HepG2 (cell line): ENCODE results near the gene HES7. TPM values are rescaled to one million over a fixed set of nuclear protein-coding genes. Genes with fewer than 3 reads are reported as not detected.
A peak's percentile ranks its signal among the peaks of the same experiment; 100 is the strongest.

Experiments used
- ATAC-seq: fragments of 200-7000 bp; cut with Tn5 transposase; 3 replicates; pipeline ENCODE4 v1.9.1; 2020; ENCODE audit warnings: mild to moderate bottlenecking, moderate library complexity
- BruUV-seq: library from RNA; stranded (reverse); fragments of 400-500 nt; replicated peaks from 2 replicates; lab custom pipeline; 2021; lab: Mats Ljungman, UMichigan
- CTCF ChIA-PET: fragments of 300-600 bp; formaldehyde crosslinking; extraction: SDS; loops from one replicate; lab custom pipeline; 2021; ENCODE audit warnings: low total read pairs, inconsistent platforms, low intra/inter-chr PET ratio; lab: Yijun Ruan, JAX
- POLR2A ChIA-PET: fragments of 350-600 bp; sonication (Branson Sonifier 250); formaldehyde crosslinking; loops from one replicate; lab custom pipeline; 2020; ENCODE audit warnings: antibody characterized with exemption, inconsistent platforms; lab: Yijun Ruan, JAX
- DNase-seq: peaks from one replicate; pipeline ENCODE4 v3.0.0-alpha.2; 2015; ENCODE audit warnings: low spot score
- FAIRE-seq: peaks from 3 replicates; lab custom pipeline; 2011; peaks lifted over from hg19 to GRCh38; lab: Jason Lieb, UNC
- H2AFZ ChIP-seq: one replicate; pipeline ENCODE4 v1.6.1; 2011; ENCODE audit warnings: low read length, inconsistent platforms
- H3K27ac ChIP-seq: fragments of 300-600 bp; 3 replicates; pipeline ENCODE4 v1.8.0; 2011; ENCODE audit warnings: mixed run types, mild to moderate bottlenecking, mixed read lengths, low read length, inconsistent platforms; ENCODE audit not compliant: insufficient read depth; ENCODE audit errors: extremely low read length
- H3K27me3 ChIP-seq, 2 experiments: fragments of 200-600 bp in 1 of 2; 2 replicates in 1 of 2; 3 replicates in 1 of 2; pipeline versions ENCODE4 v1.6.0 to v1.8.0; 2011; ENCODE audit warnings: low read length in 2 of 2, mild to moderate bottlenecking in 2 of 2, moderate library complexity in 2 of 2, inconsistent platforms in 1 of 2; ENCODE audit not compliant: insufficient read depth in 2 of 2, control insufficient read depth in 1 of 2
- H3K36me3 ChIP-seq, 2 experiments: fragments of 200-600 bp in 1 of 2; replicated peaks in 1 of 2; 2 replicates in 1 of 2; 3 replicates in 1 of 2; pipeline versions ENCODE4 v1.5.1 to v1.8.0; 2011; ENCODE audit warnings: low read length in 2 of 2, inconsistent platforms in 1 of 2; ENCODE audit not compliant: insufficient read depth in 2 of 2, control insufficient read depth in 1 of 2
- H3K4me1 ChIP-seq: 2 replicates; pipeline ENCODE4 v1.5.1; 2012; ENCODE audit warnings: low read length, inconsistent platforms; ENCODE audit not compliant: insufficient read depth
- H3K4me2 ChIP-seq: 2 replicates; pipeline ENCODE4 v1.6.0; 2011; ENCODE audit warnings: low read depth, low read length, inconsistent platforms
- H3K4me3 ChIP-seq, 3 experiments: fragments of 200-600 bp in 1 of 3; sonication (generic), shearing (Covaris generic) in 1 of 3; replicated peaks in 1 of 3; 2 replicates each; pipeline ENCODE4 v1.5.1; 2011 to 2016; ENCODE audit warnings: low read length in 3 of 3, inconsistent platforms in 2 of 3, low read depth in 2 of 3, mild to moderate bottlenecking in 2 of 3, control low read depth in 1 of 3, mixed read lengths in 1 of 3; ENCODE audit not compliant: insufficient read depth in 1 of 3
- H3K79me2 ChIP-seq: one replicate; pipeline ENCODE4 v1.6.1; 2011; ENCODE audit warnings: low read length, inconsistent platforms; ENCODE audit not compliant: insufficient read depth
- H3K9ac ChIP-seq: 2 replicates; pipeline ENCODE4 v1.6.0; 2011; ENCODE audit warnings: mild to moderate bottlenecking, low read depth, low read length, inconsistent platforms; ENCODE audit not compliant: insufficient read depth
- H3K9me3 ChIP-seq: 2 replicates; pipeline ENCODE4 v1.5.1; 2012; ENCODE audit warnings: mild to moderate bottlenecking, low read length
- H4K20me1 ChIP-seq: 2 replicates; pipeline ENCODE4 v1.6.0; 2011; ENCODE audit warnings: inconsistent platforms, mild to moderate bottlenecking, low read length, moderate library complexity; ENCODE audit not compliant: insufficient read depth
- ARNT ChIP-seq: fragments of 450-650 bp; IDR thresholded peaks from 2 replicates; pipeline ENCODE4 v1.6.1; 2017
- HES4 ChIP-seq: sonication (generic); formaldehyde crosslinking; IDR thresholded peaks from 2 replicates; pipeline ENCODE4 v1.9.0; 2021; ENCODE audit warnings: mild to moderate bottlenecking, missing genetic modification reagents, borderline replicate concordance
- MLLT10 ChIP-seq: sonication (generic); formaldehyde crosslinking; IDR thresholded peaks from 2 replicates; pipeline ENCODE4 v1.4.0; 2020; ENCODE audit warnings: missing genetic modification reagents
- ZNF326 ChIP-seq: sonication (generic); formaldehyde crosslinking; IDR thresholded peaks from 2 replicates; pipeline ENCODE4 v1.4.0; 2020; ENCODE audit warnings: missing genetic modification reagents, borderline replicate concordance
- ZNF75D ChIP-seq: sonication (generic); formaldehyde crosslinking; IDR thresholded peaks from 2 replicates; pipeline ENCODE4 v1.8.1; 2023; ENCODE audit warnings: missing genetic modification reagents, mild to moderate bottlenecking, borderline replicate concordance
- ZSCAN12 ChIP-seq: sonication (generic); formaldehyde crosslinking; IDR thresholded peaks from 2 replicates; pipeline ENCODE4 v1.9.0; 2021; ENCODE audit warnings: mild to moderate bottlenecking, missing genetic modification reagents
- WGBS: methylation state at CpG from one replicate; pipeline ENCODE4 v1.1.6; 2017; ENCODE audit warnings: low lambda C conversion rate; 5-methylcytosine and 5-hydroxymethylcytosine counted together
- in situ Hi-C: cut with HindIII; loops from 2 replicates; pipeline ENCODE4 v1.10.0; 2017; ENCODE audit warnings: low pct_unique_long_range_greater_than_20kb; ENCODE audit not compliant: extremely low pct_ligation_motif_present
- intact Hi-C: fragments of 100-400 bp; cut with micrococcal nuclease; formaldehyde crosslinking; loops from one replicate; pipeline ENCODE4 v1.10.0; 2022; ENCODE audit not compliant: unreplicated experiment
- polyA plus RNA-seq, 8 experiments: library from polyadenylated mRNA; depleted of rRNA in 3 of 8; stranded (reverse) in 7 of 8; unstranded in 1 of 8; fragments of >200 nt; fragmentation: Illumina TruSeq in 4 of 8; extraction: Trizol in 4 of 8; gene quantifications; 2 replicates each; pipeline versions ENCODE4 v1.2.1 to v1.2.3, GENCODE V29; 2011 to 2016; ENCODE audit warnings: low read depth in 4 of 8, missing spikeins in 1 of 8, mixed read lengths in 1 of 8; ENCODE audit not compliant: insufficient read depth in 1 of 8
- total RNA-seq, 5 experiments: library from RNA; depleted of rRNA; stranded (reverse); fragments of >200 nt; fragmentation: Illumina TruSeq; extraction: Trizol; gene quantifications; 2 replicates each; pipeline ENCODE4 v1.2.3, GENCODE V29; 2016; ENCODE audit warnings: low read depth in 1 of 5
- TF ChIP-seq, protein P1 (sequence below): sonication (generic); formaldehyde crosslinking; conservative IDR thresholded peaks from 2 replicates; pipeline ENCODE4 v1.5.0; 2020; ENCODE audit warnings: missing genetic modification reagents
- TF ChIP-seq, protein P2 (sequence below): sonication (generic); formaldehyde crosslinking; IDR thresholded peaks from 2 replicates; pipeline ENCODE4 v1.9.0; 2021; ENCODE audit warnings: missing genetic modification reagents, borderline replicate concordance
- TF ChIP-seq, protein P3 (sequence below): sonication (generic); formaldehyde crosslinking; IDR thresholded peaks from 2 replicates; pipeline ENCODE4 v1.5.0; 2020; ENCODE audit warnings: missing genetic modification reagents
- TF ChIP-seq, protein P4 (sequence below): sonication (generic); formaldehyde crosslinking; IDR thresholded peaks from one replicate; pipeline ENCODE4 v1.5.1; 2020; ENCODE audit warnings: mild to moderate bottlenecking, missing genetic modification reagents; ENCODE audit errors: not compliant biosample characterization
- TF ChIP-seq, protein P5 (sequence below): sonication (generic); formaldehyde crosslinking; IDR thresholded peaks from 2 replicates; pipeline ENCODE4 v1.4.0; 2020; ENCODE audit warnings: mild to moderate bottlenecking, missing genetic modification reagents

HES7 gene
- total and polyA plus RNA-seq, 2 of the 13 experiments (the other 11 are each of a cell fraction or from before 2014, with no cell fraction given): not detected

DNA sequence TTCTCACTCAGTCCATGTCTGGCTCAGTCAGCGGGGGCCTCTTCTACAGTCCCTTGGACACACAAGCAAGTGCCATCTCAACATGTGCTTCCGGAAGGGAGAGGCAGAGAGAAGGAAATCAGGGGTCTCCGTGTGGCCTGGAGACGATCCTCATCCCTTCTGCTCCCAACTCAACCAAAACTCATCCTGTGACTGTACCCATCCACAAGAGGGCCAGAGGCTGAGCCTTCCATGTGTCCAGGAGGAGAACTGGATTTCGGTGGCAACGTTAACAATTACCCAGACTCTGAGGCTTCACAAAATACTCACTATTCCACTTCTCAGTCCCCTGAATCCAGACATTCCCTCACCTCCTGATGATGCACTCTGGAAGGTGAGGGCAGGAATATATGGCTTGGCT lies 28.5 kb downstream of the HES7 start:
- WGBS: 0% methylated on average over 4 of the region's 6 CpGs
- in situ Hi-C loops: no loop called here
- no peaks in the 10 kb centered on the region for H3K9me3 ChIP-seq
- no peaks in the 10 kb centered on the region; the same call in 1 of the 2 replicates for H3K4me1 ChIP-seq
- ATAC-seq (peak; percentile 44; the same call in 2 of the 3 replicates), DNase-seq (no peak), FAIRE-seq (no peak)
- no TSS peak for BruUV-seq
- no peak overlapping the region for H3K4me3 ChIP-seq
- peaks cover 5 to 44% of the 10 kb centered on the region in 2 experiments; a peak in 4 of 5 replicates for H3K27me3 ChIP-seq
- H3K9ac ChIP-seq: no peak overlapping the region
- ChIA-PET CTCF (no interaction called here), POLR2A (no interaction called here)
- no peaks in the 10 kb centered on the region for H4K20me1 ChIP-seq
- H2AFZ ChIP-seq: no peak overlapping the region
- intact Hi-C loops: loop anchor here (2.0 kb wide), 1 partner anchor 23 kb away; the partner anchor contains the start of gene ALOXE3
- no peak overlapping the region for H3K27ac ChIP-seq
- no peaks in the 10 kb centered on the region for H3K36me3 ChIP-seq
- no peaks in the 10 kb centered on the region for H3K79me2 ChIP-seq
- H3K4me2 ChIP-seq: no peak overlapping the region
- TF ChIP-seq, protein P1, sequence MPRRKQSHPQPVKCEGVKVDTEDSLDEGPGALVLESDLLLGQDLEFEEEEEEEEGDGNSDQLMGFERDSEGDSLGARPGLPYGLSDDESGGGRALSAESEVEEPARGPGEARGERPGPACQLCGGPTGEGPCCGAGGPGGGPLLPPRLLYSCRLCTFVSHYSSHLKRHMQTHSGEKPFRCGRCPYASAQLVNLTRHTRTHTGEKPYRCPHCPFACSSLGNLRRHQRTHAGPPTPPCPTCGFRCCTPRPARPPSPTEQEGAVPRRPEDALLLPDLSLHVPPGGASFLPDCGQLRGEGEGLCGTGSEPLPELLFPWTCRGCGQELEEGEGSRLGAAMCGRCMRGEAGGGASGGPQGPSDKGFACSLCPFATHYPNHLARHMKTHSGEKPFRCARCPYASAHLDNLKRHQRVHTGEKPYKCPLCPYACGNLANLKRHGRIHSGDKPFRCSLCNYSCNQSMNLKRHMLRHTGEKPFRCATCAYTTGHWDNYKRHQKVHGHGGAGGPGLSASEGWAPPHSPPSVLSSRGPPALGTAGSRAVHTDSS (CRISPR knock-in tag): no peak
- TF ChIP-seq ZNF326 (CRISPR knock-in tag): no peak
- TF ChIP-seq HES4 (CRISPR knock-in tag): no peak
- TF ChIP-seq, protein P2, sequence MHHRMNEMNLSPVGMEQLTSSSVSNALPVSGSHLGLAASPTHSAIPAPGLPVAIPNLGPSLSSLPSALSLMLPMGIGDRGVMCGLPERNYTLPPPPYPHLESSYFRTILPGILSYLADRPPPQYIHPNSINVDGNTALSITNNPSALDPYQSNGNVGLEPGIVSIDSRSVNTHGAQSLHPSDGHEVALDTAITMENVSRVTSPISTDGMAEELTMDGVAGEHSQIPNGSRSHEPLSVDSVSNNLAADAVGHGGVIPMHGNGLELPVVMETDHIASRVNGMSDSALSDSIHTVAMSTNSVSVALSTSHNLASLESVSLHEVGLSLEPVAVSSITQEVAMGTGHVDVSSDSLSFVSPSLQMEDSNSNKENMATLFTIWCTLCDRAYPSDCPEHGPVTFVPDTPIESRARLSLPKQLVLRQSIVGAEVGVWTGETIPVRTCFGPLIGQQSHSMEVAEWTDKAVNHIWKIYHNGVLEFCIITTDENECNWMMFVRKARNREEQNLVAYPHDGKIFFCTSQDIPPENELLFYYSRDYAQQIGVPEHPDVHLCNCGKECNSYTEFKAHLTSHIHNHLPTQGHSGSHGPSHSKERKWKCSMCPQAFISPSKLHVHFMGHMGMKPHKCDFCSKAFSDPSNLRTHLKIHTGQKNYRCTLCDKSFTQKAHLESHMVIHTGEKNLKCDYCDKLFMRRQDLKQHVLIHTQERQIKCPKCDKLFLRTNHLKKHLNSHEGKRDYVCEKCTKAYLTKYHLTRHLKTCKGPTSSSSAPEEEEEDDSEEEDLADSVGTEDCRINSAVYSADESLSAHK (CRISPR knock-in tag): no peak
- TF ChIP-seq MLLT10 (CRISPR knock-in tag): no peak
- TF ChIP-seq ARNT: no peak
- TF ChIP-seq, protein P3, sequence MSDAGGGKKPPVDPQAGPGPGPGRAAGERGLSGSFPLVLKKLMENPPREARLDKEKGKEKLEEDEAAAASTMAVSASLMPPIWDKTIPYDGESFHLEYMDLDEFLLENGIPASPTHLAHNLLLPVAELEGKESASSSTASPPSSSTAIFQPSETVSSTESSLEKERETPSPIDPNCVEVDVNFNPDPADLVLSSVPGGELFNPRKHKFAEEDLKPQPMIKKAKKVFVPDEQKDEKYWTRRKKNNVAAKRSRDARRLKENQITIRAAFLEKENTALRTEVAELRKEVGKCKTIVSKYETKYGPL: no peak
- TF ChIP-seq ZNF75D (CRISPR knock-in tag): no peak
- TF ChIP-seq, protein P4, sequence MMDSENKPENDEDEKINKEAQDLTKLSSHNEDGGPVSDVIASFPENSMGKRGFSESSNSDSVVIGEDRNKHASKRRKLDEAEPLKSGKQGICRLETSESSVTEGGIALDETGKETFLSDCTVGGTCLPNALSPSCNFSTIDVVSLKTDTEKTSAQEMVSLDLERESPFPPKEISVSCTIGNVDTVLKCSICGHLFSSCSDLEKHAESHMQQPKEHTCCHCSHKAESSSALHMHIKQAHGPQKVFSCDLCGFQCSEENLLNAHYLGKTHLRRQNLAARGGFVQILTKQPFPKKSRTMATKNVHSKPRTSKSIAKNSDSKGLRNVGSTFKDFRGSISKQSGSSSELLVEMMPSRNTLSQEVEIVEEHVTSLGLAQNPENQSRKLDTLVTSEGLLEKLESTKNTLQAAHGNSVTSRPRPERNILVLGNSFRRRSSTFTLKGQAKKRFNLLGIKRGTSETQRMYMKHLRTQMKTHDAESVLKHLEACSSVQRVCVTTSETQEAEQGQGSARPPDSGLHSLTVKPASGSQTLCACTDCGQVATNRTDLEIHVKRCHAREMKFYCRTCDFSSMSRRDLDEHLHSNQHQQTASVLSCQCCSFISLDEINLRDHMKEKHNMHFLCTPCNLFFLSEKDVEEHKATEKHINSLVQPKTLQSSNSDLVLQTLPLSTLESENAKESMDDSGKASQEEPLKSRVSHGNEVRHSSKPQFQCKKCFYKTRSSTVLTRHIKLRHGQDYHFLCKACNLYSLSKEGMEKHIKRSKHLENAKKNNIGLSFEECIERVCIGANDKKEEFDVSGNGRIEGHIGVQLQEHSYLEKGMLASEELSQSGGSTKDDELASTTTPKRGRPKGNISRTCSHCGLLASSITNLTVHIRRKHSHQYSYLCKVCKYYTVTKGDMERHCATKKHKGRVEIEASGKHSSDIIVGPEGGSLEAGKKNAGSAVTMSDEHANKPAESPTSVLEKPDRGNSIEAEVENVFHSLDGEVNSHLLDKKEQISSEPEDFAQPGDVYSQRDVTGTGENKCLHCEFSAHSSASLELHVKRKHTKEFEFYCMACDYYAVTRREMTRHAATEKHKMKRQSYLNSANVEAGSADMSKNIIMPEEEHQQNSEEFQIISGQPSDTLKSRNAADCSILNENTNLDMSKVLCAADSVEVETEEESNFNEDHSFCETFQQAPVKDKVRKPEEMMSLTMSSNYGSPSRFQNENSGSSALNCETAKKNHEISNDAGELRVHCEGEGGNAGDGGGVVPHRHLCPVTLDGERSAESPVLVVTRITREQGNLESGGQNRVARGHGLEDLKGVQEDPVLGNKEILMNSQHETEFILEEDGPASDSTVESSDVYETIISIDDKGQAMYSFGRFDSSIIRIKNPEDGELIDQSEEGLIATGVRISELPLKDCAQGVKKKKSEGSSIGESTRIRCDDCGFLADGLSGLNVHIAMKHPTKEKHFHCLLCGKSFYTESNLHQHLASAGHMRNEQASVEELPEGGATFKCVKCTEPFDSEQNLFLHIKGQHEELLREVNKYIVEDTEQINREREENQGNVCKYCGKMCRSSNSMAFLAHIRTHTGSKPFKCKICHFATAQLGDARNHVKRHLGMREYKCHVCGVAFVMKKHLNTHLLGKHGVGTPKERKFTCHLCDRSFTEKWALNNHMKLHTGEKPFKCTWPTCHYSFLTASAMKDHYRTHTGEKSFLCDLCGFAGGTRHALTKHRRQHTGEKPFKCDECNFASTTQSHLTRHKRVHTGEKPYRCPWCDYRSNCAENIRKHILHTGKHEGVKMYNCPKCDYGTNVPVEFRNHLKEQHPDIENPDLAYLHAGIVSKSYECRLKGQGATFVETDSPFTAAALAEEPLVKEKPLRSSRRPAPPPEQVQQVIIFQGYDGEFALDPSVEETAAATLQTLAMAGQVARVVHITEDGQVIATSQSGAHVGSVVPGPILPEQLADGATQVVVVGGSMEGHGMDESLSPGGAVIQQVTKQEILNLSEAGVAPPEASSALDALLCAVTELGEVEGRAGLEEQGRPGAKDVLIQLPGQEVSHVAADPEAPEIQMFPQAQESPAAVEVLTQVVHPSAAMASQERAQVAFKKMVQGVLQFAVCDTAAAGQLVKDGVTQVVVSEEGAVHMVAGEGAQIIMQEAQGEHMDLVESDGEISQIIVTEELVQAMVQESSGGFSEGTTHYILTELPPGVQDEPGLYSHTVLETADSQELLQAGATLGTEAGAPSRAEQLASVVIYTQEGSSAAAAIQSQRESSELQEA: no peak
- no peak for TF ChIP-seq ZSCAN12 (CRISPR knock-in tag)
- TF ChIP-seq, protein P5, sequence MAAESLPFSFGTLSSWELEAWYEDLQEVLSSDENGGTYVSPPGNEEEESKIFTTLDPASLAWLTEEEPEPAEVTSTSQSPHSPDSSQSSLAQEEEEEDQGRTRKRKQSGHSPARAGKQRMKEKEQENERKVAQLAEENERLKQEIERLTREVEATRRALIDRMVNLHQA: no peak
